Measurements from ENCODE around the gene MICAL2. TPM values are rescaled to one million over a fixed set of nuclear protein-coding genes. Genes with fewer than 3 reads are reported as not detected.

The MICAL2 gene
- total and polyA plus RNA-seq, 2 donors (not counting 1 experiment from before 2014, with no cell fraction given): 0.32 to 0.40 TPM

- H3K4me3 Mint-ChIP-seq: no peak overlapping the region
- ATAC-seq (ENCODE audit: low read depth) (no peak), DNase-seq (no peak)
- Histone ChIP-seq H3K36me3 (replicated peaks in 1 of 2; ENCODE audit: control extremely low read depth in 1 of 2, control insufficient read depth in 1 of 2, extremely low read depth in 1 of 2, insufficient read depth in 2 of 2, low read length in 1 of 2) (no peaks in the 10 kb centered on the region), H3K4me1 (ENCODE audit: control insufficient read depth in 2 of 2, insufficient read depth in 2 of 2, low read length in 2 of 2) (no peaks in the 10 kb centered on the region), H3K4me2 (replicated peaks; ENCODE audit: low read depth, low read length, poor library complexity, severe bottlenecking) (no peak overlapping the region), H2AFZ (ENCODE audit: insufficient read depth, low read depth, low read length, poor library complexity, severe bottlenecking) (no peak overlapping the region), H3K9ac (ENCODE audit: low read length) (no peak overlapping the region), H3K4me3 (ENCODE audit: control extremely low read depth in 1 of 5, extremely low read depth in 1 of 5, insufficient read depth in 1 of 5, low read depth in 2 of 5, low read length in 4 of 5) (no peak overlapping the region), H3K27ac (ENCODE audit: low read length in 2 of 2) (no peak overlapping the region), H3K79me2 (ENCODE audit: control insufficient read depth, insufficient read depth, low read length) (no peaks in the 10 kb centered on the region), H3K9me3 (ENCODE audit: control extremely low read depth in 1 of 3, control insufficient read depth in 2 of 3, insufficient read depth in 1 of 3, low read length in 2 of 3) (no peaks in the 10 kb centered on the region), H4K20me1 (ENCODE audit: control insufficient read depth, insufficient read depth, low read length, poor library complexity, severe bottlenecking) (no peaks in the 10 kb centered on the region), H3K27me3 (replicated peaks in 1 of 4; ENCODE audit: control extremely low read depth in 1 of 4, control insufficient read depth in 3 of 4, insufficient read depth in 4 of 4, low read length in 3 of 4) (no peaks in the 10 kb centered on the region)
- ChIA-PET POLR2A (no interaction called here), CTCF (no interaction called here)
- H3K27me3 Mint-ChIP-seq: peaks cover 10% of the 10 kb centered on the region
- H3K27ac Mint-ChIP-seq: no peak overlapping the region
- no peaks in the 10 kb centered on the region for H3K4me1 Mint-ChIP-seq
- H3K9me3 Mint-ChIP-seq (ENCODE audit: insufficient read depth): no peaks in the 10 kb centered on the region
- 81% methylated on average over 3 of the region's 5 CpGs for WGBS (ENCODE audit: insufficient coverage)
- intact Hi-C loops (cut with micrococcal nuclease): no loop called here
- TF ChIP-seq CTCF (IDR thresholded peaks at IDR 0.05): no peak
- TF ChIP-seq EZH2 (IDR thresholded peaks at IDR 0.05; ENCODE audit: borderline replicate concordance, insufficient read depth, low read depth, low read length, poor library complexity, severe bottlenecking): no peak
Observed at GRCh38 chr11:12170984-12171383, 60.6 kb downstream of the MICAL2 start.

- Histone ChIP-seq H3K27me3 (replicated peaks in 1 of 4; ENCODE audit: control extremely low read depth in 1 of 4, control insufficient read depth in 3 of 4, insufficient read depth in 4 of 4, low read length in 3 of 4) (no peaks in the 10 kb centered on the region), H3K4me3 (ENCODE audit: control extremely low read depth in 1 of 5, extremely low read depth in 1 of 5, insufficient read depth in 1 of 5, low read depth in 2 of 5, low read length in 4 of 5) (no peak overlapping the region), H3K4me1 (ENCODE audit: control insufficient read depth in 2 of 2, insufficient read depth in 2 of 2, low read length in 2 of 2) (no peaks in the 10 kb centered on the region), H3K79me2 (ENCODE audit: control insufficient read depth, insufficient read depth, low read length) (no peaks in the 10 kb centered on the region), H2AFZ (ENCODE audit: insufficient read depth, low read depth, low read length, poor library complexity, severe bottlenecking) (no peak overlapping the region), H3K9ac (ENCODE audit: low read length) (no peak overlapping the region), H3K9me3 (ENCODE audit: control extremely low read depth in 1 of 3, control insufficient read depth in 2 of 3, insufficient read depth in 1 of 3, low read length in 2 of 3) (no peaks in the 10 kb centered on the region), H3K27ac (ENCODE audit: low read length in 2 of 2) (no peak overlapping the region), H4K20me1 (ENCODE audit: control insufficient read depth, insufficient read depth, low read length, poor library complexity, severe bottlenecking) (no peaks in the 10 kb centered on the region), H3K36me3 (replicated peaks in 1 of 2; ENCODE audit: control extremely low read depth in 1 of 2, control insufficient read depth in 1 of 2, extremely low read depth in 1 of 2, insufficient read depth in 2 of 2, low read length in 1 of 2) (no peaks in the 10 kb centered on the region), H3K4me2 (replicated peaks; ENCODE audit: low read depth, low read length, poor library complexity, severe bottlenecking) (no peak overlapping the region)
- H3K27me3 Mint-ChIP-seq: peaks cover 4% of the 10 kb centered on the region
- intact Hi-C loops (cut with micrococcal nuclease): no loop called here
- no peak overlapping the region for H3K4me3 Mint-ChIP-seq
- CTCF ChIA-PET: no interaction called here
- no peaks in the 10 kb centered on the region for H3K9me3 Mint-ChIP-seq (ENCODE audit: insufficient read depth)
- no peaks in the 10 kb centered on the region for H3K4me1 Mint-ChIP-seq
- WGBS (ENCODE audit: insufficient coverage): 86% methylated on average over 2 of the region's 3 CpGs
- ATAC-seq (ENCODE audit: low read depth): no peak
- DNase-seq: no peak
- POLR2A ChIA-PET: no interaction called here
- TF ChIP-seq CTCF (IDR thresholded peaks at IDR 0.05): no peak
- no peak for TF ChIP-seq EZH2 (IDR thresholded peaks at IDR 0.05; ENCODE audit: borderline replicate concordance, insufficient read depth, low read depth, low read length, poor library complexity, severe bottlenecking)
- H3K27ac Mint-ChIP-seq: no peak overlapping the region
Observed at GRCh38 chr11:12171921-12172320, 61.5 kb downstream of the MICAL2 start.

Data from B cell (primary cell).